ENCODE data around the gene TAF9. TPM values are rescaled to one million over a fixed set of nuclear protein-coding genes. Genes with fewer than 3 reads are reported as not detected.

TAF9 gene
- total and polyA plus RNA-seq, 2 of the 13 experiments (the other 11 are each of a cell fraction or from before 2014, with no cell fraction given), result 113 to 218 TPM

DNA sequence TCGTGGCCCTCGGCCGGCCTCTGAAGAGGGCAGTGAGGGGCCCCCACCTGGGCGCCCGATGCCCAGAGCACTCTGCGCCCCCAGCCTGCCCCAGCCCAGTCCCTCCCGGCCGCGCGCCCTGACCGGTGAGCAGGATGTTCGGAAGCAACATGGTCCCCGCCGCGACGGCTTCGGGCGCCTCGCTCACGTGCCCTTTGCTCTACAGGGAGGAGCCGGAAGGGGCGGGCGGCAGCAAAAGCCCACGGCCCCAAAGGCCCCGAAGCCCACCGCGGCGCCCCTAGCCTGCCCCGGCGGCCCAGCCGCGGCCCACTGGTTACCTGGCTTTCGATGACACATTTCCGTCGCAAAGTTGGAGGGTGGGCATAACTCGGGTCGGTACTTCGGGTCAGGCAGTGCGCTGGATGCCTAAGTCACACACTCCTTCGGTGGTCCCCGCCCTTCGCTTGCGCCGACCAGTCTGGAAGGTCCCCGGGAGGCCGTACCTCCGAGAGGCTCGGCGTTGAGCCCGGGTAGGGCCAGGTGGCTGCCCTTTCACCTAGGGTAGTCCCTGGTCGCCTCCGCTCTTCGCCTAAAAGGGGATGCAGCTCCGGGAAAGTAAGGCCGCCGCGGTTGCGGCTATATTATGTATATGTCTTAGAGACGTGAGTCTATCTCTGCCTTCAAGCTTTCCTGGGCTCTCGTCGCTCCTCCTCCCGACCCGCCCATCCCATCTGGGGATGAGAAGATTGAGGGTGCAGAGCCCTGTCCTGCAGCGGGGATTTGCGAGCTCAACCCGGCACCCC lies at the start of gene TAF9, which contains the start of the genes AK6 and RAD17 (continued):
- peak; percentile 9; the same call in 1 of the 2 replicates for TF ChIP-seq ATF3 (CRISPR knock-in tag; IDR thresholded peaks at IDR 0.05)
- TF ChIP-seq PCBP1 (IDR thresholded peaks at IDR 0.05; ENCODE audit: borderline replicate concordance, low read depth, low read length), result 0 out of 2 replicates have a peak, but pooled peaks have one; percentile 20
- no peak for TF ChIP-seq PLRG1 (conservative IDR thresholded peaks at IDR 0.05)
- TF ChIP-seq RBM39 (IDR thresholded peaks at IDR 0.05; ENCODE audit: low read depth, low read length, poor library complexity, severe bottlenecking), result peak; percentile 92
- no peak for TF ChIP-seq PCBP2 (optimal IDR thresholded peaks at IDR 0.05; ENCODE audit: low read depth, low read length, poor library complexity, severe bottlenecking)
- TF ChIP-seq, protein P1, sequence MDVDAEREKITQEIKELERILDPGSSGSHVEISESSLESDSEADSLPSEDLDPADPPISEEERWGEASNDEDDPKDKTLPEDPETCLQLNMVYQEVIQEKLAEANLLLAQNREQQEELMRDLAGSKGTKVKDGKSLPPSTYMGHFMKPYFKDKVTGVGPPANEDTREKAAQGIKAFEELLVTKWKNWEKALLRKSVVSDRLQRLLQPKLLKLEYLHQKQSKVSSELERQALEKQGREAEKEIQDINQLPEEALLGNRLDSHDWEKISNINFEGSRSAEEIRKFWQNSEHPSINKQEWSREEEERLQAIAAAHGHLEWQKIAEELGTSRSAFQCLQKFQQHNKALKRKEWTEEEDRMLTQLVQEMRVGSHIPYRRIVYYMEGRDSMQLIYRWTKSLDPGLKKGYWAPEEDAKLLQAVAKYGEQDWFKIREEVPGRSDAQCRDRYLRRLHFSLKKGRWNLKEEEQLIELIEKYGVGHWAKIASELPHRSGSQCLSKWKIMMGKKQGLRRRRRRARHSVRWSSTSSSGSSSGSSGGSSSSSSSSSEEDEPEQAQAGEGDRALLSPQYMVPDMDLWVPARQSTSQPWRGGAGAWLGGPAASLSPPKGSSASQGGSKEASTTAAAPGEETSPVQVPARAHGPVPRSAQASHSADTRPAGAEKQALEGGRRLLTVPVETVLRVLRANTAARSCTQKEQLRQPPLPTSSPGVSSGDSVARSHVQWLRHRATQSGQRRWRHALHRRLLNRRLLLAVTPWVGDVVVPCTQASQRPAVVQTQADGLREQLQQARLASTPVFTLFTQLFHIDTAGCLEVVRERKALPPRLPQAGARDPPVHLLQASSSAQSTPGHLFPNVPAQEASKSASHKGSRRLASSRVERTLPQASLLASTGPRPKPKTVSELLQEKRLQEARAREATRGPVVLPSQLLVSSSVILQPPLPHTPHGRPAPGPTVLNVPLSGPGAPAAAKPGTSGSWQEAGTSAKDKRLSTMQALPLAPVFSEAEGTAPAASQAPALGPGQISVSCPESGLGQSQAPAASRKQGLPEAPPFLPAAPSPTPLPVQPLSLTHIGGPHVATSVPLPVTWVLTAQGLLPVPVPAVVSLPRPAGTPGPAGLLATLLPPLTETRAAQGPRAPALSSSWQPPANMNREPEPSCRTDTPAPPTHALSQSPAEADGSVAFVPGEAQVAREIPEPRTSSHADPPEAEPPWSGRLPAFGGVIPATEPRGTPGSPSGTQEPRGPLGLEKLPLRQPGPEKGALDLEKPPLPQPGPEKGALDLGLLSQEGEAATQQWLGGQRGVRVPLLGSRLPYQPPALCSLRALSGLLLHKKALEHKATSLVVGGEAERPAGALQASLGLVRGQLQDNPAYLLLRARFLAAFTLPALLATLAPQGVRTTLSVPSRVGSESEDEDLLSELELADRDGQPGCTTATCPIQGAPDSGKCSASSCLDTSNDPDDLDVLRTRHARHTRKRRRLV (CRISPR knock-in tag; IDR thresholded peaks at IDR 0.05), result peak; percentile 95
- TF ChIP-seq, protein P2, sequence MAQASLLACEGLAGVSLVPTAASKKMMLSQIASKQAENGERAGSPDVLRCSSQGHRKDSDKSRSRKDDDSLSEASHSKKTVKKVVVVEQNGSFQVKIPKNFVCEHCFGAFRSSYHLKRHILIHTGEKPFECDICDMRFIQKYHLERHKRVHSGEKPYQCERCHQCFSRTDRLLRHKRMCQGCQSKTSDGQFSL (CRISPR knock-in tag; IDR thresholded peaks at IDR 0.05), result peak; percentile 5
- no peak for TF ChIP-seq ZFP62 (CRISPR knock-in tag; IDR thresholded peaks at IDR 0.05)
- peak; percentile 76; the same call in 1 of the 2 replicates for TF ChIP-seq ZNF567 (CRISPR knock-in tag; IDR thresholded peaks at IDR 0.05; ENCODE audit: borderline replicate concordance)
- peak; percentile 68; the same call in 1 of the 2 replicates for TF ChIP-seq MTF1 (CRISPR knock-in tag; IDR thresholded peaks at IDR 0.05)
- TF ChIP-seq ZNF230 (CRISPR knock-in tag; IDR thresholded peaks at IDR 0.05), result peak; percentile 96
- no peak for TF ChIP-seq GZF1 (CRISPR knock-in tag; IDR thresholded peaks at IDR 0.05)
- TF ChIP-seq GABPB1 (CRISPR knock-in tag; IDR thresholded peaks at IDR 0.05), result peak; percentile 97
- TF ChIP-seq DNMT3B (CRISPR knock-in tag; conservative IDR thresholded peaks at IDR 0.05), result no peak
- no peak for TF ChIP-seq ZNF382 (CRISPR knock-in tag; IDR thresholded peaks at IDR 0.05; ENCODE audit: borderline replicate concordance)
- peak; percentile 29; the same call in 1 of the 2 replicates for TF ChIP-seq ZNF224 (CRISPR knock-in tag; IDR thresholded peaks at IDR 0.05)
- TF ChIP-seq POLR2G (IDR thresholded peaks at IDR 0.05; ENCODE audit: low read depth, low read length), result peak; percentile 92
- TF ChIP-seq NFE2L1 (CRISPR knock-in tag; IDR thresholded peaks at IDR 0.05; ENCODE audit: borderline replicate concordance), result peak; percentile 78; the same call in 1 of the 2 replicates
- TF ChIP-seq ONECUT2 (CRISPR knock-in tag; IDR thresholded peaks at IDR 0.05), result peak; percentile 4; the same call in 1 of the 2 replicates
